Stimulated activated CD4-positive, alpha-beta T cell treated with anti-CD3 and anti-CD28 coated beads, Interleukin-1b, Interleukin-23, amount 100 ng/mL, for 48 hours (primary cell): ENCODE results near the gene SYT12.

Experiments
- DNase-seq: peaks from one replicate; pipeline ENCODE4 v3.0.0-alpha.2; 2020

Gene SYT12

DNA sequence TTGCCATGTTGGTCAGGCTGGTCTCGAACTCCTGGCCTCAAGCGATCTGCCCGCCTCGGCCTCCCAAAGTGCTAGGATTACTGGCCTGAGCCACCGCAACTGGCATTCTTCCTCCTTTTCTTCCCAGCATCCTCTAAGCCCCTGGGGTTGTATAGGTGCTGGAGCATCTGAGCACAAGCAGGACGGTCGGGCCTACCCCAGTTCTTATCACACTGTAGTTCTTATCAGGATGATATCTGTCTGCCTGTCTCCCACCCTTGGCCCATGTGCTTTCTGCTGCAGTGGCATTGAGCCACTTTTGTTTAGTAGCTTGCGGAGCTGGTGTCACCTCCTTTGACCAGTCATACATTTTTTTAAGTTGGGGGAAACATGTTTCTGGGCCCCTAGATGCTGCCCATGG is 35.6 kb downstream of the SYT12 start:
- DNase-seq, result no peak

DNA sequence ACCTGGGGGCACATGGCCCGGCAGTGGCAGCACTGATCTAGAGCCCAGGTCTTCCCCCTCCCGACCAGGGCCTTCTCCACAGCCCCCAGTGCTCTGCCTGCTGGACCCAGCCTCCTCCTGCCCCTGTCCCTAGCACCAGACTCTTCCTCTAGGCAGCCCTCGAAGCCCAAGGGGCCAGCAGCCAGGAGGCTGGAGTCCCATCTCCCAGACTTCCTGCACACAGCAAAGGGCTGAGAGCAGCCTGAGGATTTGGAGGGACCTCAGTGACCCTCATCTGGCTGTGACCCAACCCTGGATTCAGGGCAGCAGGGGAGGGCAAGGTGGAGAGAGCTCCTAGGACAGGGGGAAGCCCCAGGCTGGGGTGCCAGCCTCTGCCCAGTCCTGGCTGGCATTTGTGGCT is 36.7 kb downstream of the SYT12 start:
- no peak for DNase-seq

DNA sequence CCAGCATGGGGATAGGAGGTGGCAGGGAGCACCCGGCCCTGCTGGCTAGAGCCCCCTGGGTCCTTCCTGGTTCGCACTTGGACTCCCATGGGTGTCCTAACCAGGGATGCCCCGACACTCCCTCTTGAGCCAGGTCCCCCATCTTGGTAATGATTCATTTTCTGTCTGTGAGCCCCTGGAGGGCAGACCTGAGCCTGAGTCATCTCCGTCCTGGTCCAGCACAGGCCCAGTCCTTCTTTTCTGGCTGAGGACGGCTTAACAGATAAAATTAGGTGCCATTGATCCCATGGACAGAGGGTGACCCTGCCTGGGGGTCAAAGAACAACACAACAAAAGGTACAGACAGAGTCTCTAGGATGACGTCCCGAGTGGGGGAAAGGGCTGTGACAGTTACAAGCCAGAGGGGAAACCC is 37.2 kb downstream of the SYT12 start:
- no peak for DNase-seq

DNA sequence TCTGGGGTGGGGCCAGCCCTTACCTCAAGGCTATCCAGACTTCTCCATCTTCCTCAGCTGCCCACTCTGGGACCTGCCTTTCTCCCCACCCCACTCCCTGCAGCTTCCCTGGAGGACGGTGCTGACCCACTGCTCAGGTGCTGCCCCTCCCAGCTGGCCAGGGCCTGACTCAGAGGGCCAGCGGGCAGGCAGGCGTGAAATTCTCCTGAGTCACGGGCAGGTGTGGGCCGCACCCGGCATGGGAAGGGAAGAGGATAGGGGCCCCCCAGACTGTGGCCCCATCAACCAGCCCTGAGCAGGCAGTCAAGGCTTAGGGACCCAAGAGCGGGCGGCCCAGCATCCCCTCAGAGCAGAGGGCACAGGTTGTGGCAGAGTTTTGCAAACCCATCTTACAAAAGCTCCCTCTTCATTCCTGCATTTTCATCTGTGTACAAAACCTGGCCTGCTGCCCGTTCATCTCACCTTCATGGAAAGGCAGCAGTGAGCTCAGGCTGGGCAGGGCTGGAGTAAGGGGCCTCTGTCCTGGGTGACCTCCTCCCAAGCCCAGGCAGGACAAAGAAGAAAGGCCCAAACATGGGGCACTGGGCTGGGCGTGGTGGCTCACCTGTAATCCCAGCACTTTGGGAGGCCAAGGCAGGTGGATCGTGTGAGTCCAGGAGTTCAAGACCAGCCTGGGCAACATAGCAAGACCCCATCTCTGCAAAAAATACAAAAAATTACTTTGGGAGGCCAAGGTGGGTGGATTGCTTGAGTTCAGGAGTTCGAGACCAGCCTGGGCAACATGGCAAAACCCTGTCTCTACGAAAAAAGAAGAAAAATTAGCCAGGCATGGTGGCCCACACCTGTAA is 39.8 kb downstream of the SYT12 start:
- no peak for DNase-seq

DNA sequence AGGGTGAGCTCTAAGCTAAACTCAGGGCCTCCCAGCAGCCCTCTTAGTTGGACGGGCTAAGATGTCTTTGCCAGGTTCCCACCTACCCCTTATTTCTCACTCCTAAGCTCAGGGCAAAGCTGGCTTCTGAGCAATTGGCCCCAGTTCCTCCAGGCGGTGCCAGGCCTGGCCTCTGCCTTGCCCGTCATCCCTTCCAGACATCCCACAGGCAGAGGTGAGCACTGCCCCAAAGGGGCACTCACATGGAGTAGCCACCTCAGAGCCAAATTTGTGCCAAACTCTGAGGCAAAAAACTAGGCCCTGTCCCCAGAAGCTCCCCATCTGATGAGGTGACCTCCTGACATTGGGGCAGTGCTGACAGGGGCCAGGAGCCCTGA is 43.4 kb downstream of the SYT12 start:
- DNase-seq, result no peak

DNA sequence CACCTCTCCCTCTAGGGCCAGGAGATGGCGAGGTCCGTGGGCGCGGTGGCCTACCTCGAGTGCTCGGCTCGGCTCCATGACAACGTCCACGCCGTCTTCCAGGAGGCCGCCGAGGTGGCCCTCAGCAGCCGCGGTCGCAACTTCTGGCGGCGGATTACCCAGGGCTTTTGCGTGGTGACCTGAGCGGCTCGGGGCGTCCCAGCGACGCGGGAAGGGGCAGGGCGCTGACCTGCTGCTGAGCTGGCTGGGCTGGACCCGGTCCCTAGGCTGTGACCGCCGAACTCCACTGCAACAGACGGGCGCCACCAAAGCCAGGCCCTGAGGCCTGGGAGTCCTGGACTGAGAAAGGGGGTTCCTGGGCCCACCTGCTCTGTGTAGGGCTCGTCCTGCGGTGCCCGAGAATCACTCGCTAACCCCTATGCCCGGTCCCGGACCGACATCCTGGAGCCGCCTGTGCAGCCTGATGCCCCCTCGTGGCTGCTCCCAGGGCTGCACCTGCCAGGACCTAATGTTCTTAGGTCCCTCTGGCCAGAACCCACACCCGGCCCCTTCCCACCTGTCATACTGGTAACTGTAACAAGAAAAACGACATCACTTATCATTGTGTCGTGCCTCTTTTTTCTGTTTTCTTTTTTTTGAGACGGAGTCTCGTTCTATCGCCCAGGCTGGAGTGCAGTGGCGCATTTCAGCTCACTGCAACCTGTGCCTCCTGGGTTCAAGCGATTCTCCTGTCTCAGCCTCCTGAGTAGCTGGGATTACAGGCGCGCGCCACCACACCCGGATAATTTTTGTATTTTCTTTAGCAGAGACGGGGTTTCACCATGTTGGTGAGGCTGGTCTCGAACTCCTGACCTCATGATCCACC is 48.7 kb downstream of the SYT12 start:
- DNase-seq, result peak; percentile 78

DNA sequence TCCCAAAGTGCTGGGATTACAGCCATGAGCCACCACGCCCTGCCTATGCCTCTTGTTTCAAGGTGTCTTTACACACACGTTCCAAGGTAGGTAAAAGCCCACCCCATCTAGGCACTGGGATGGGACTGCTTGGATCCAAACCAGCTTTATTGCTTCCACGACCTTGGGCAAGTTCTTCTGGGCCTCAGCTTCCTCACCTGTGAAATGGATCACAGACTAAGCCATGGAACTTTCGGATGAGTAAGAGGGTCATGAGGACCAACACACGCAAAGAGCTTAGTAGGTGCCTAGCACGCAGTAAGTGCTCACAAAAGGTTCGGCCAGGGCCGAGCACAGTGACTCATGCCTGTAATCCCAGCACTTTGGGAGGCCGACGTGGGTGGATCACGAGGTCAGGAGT is 49.4 kb downstream of the SYT12 start:
- no peak for DNase-seq

DNA sequence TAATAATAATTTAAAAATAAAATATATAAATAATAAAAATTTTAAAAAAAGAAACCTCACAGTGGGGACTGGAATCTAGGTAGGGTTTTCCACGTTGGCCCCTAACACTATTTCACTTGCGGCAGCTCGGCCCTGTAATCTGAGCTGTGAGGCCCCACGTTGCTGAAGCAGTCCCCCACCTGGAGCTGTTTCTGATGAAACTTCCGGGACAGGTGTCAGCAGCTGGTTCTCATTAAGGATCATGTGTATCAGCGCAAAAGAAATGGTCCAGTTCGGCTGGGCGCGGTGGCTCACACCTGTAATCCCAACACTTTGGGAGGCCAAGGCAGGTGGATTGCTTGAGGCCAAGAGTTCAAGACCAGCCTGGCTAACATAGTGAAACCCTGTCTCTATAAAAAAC is 51.0 kb downstream of the SYT12 start:
- DNase-seq, result no peak

DNA sequence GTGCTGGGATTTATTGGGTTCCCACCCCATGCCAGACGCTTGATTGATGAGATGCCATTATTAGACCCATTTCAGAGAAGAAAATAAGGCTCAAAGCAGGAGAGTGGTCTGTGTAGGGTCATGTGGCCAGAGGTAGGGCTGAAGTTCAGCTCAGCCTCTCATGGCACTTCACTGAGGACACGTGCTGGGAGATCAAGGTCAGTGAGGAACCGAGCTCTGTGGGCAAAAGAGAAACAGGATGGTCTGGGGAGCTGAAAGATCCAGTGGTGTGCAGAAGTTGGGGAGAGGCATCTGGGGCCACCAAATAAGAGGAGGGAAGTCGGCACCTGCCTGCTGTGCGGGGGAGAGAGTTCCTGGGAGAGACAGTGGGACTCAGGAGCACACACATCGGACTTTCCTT is 53.3 kb downstream of the SYT12 start:
- DNase-seq, result no peak

DNA sequence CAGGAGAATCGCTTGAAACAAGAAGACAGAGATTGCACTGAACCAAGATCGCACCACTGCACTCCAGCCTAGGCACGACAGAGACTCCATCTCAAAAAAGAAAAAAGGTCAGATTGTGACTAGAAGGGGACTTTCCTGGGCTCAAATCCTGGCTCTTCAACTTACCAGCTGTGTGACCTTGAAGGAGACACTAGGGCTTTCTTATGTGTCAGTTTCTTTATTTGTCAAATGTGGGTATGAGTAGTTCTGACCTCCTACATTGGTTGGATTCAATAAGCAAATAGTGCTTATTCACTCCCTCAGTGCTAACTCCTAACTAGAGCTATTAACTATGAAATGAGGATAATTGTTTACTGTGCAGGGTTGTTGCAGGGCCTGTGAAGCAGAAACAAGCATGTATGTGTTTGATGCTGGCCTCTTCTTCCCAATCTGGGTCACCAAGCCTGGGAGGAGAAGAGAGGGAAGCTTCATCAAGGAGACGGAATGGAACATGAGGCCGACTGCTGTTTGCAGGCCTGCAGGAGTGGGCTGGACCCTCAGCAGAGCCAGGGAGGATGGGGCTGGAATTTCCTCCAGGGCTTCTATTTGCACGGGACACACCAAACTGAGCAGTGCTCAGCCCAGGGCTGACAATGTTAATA is 56.3 kb downstream of the SYT12 start:
- no peak for DNase-seq

DNA sequence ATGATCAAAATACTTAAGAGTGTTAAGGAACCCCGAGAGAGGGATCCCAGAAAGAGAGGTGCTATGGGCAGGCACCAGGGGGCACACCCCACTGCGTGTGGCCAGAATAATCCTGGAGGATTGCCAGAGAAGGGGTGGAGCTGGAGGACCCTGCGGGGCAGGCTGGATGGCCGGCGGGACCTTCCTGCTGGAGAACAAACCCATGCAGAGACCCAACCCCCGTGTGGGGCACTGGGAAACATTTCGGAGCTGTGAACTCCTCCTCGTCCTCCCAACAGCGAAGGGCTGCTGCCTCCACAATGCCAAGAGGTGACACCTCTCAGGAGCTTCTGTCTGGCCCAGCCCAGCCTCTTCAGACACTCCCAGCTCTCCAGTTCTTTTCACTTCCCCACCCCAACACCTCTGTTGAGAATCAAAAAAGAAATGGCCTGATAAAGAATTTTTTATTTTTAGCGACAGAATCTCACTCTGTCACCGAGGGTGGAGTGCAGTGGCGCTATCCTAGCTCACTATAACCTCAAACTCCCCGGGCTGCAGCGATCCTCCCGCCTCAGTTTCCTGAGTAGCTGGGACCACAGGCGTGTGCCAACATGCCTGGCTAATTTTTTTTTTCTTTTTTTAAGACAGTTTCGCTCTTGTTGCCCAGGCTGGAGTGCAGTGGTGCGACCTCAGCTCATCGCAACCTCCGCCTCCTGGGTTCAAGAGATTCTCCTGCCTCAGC is 59.3 kb downstream of the SYT12 start:
- DNase-seq, result no peak

DNA sequence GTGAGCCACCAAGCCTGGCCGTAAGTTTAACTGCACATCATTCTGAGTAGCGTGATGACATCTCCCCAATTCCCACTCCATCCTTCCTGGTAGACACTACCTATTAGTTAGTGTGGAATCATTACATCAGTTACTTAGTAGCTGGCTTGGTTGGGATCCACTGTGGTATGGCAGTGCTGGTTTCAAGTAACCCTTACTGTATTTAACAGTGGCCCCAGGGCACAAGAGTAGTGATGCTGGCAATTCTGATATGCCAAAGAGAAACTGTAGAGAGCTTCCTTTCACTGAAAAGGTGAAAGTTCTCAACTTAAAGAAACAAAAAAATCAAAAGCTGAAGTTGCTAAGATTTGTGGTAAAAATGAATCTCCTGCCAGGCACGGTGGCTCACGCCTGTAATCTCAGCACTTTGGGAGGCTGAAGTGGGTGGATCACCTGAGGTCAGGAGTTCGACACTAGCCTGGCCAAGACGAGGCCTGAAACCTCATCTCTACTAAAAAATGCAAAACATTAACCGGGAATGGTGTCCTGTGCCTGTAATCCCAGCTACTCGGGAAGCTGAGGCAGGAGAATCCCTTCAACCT is 60.9 kb downstream of the SYT12 start:
- DNase-seq, result no peak

DNA sequence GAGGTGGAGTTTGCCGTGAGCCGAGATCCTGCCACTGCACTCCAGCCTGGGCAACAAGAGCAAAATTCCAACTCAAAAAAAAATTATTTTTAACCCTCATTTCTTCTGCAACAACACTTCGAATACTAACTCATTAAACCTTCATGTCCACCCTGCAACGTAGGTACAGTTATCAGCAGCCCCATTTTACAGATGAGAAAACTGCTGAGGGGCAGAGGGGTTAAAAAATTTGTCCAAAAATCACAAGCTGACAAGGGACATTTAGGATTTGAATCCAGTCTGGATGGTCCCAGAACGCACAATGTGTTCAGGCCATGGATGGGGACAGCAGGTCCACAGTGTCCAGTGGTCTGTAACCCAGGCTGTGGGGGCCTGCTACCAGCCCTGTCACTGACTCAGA is 62.7 kb downstream of the SYT12 start:
- DNase-seq, result no peak

DNA sequence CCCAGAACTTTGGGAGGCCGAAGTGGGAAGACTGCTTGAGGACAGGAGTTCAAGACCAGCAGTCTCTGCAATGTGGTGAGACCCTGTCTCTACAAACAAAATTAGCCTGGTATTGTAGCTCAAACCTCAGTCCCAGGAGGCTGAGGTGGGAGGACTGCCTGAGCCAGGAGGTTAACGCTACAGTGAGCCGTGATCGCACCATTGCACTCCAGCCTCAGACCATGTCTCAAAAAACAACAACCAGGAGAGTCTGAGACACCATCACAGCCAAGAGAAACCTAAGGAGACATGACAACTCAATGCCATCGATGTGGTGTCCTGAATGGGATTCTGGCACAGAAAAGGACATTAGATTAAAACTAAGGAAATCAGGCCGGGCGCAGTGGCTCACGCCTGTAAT is 67.8 kb downstream of the SYT12 start:
- DNase-seq, result no peak

DNA sequence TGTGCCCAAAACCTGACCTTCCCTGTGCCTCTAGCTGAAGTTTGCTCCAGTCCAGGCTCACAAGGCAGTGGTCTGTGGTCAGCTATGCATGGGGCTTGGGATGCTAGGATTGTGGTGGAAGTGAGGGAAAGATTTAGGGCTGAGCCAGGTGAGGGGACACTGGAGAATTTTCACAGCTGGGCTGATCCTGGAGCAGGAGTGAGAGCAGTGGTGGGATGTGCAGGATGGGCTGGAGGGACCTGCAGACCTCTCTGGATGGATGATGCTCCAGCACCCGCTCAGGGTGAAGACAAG is 72.2 kb downstream of the SYT12 start:
- DNase-seq, result no peak

DNA sequence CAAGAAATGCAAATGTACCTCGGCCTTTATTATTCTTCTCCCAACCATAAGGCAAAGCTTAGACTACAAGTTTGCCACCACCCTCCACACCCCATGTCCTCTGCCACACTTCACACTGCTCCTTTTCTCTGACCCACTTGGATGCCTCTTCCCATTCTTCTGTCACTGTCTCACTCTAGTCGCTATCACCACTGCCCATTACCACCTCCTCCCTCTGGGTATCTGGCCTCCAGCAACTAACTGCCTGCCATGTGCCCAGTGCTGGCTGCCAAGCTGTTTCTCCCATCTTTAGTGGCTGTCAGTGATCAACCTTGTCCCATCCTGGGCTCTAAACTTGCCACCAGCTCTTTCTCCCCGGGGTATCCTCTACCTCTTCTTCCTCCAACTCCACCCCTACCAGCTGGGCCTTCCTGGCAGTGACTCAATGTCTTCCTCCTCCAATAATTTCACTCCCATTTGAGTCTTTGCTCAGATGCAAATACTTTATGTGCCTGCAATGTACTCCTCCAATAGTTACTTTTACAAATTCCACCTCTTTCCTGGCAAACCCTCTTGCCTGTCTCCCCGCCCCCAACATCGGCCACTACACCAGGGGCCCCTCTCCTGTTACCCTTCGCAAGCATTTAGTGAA is 76.0 kb downstream of the SYT12 start:
- DNase-seq, result no peak

DNA sequence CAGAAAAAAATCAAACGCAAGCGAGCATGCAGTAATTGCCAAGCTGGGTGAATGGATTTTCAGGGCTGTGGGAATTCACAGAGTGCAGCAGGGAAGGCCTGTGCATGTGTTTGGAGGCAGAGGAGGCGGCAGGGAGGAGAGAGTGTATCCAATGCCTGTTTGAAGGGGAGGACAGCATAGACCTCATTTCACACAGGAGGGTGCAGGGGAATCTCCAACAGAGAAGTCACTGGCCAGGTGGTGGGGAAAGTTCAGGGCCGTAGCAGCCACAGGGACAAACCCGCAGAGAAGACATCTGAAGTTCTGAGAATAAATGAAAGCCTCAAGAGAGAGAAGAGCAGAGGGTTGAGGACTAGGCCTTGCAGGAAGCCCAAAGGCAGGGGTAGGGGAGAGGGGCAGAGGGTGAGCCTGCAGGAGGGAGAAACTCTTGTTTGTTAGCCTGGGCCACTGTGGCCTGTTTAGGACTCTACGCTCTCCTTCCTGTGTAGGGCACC is 76.9 kb downstream of the SYT12 start:
- DNase-seq, result no peak
